Stimulated activated CD4-positive, alpha-beta T cell treated with anti-CD3 and anti-CD28 coated beads, Interleukin-12 subunit alpha, Interleukin-12 subunit beta, amount 100 ng/mL, for 4 hours (primary cell): ENCODE data around the gene LIMS2.

Source experiments
- DNase-seq: peaks from one replicate; pipeline ENCODE4 v3.0.0-alpha.2; 2020

Gene LIMS2

GRCh38 chr2:127619203-127619590, 56.1 kb downstream of the LIMS2 start:
- DNase-seq = no peak

- DNase-seq = no peak
These were observed 56.7 kb downstream of the LIMS2 start for GRCh38 chr2:127618551-127619202.

DNA sequence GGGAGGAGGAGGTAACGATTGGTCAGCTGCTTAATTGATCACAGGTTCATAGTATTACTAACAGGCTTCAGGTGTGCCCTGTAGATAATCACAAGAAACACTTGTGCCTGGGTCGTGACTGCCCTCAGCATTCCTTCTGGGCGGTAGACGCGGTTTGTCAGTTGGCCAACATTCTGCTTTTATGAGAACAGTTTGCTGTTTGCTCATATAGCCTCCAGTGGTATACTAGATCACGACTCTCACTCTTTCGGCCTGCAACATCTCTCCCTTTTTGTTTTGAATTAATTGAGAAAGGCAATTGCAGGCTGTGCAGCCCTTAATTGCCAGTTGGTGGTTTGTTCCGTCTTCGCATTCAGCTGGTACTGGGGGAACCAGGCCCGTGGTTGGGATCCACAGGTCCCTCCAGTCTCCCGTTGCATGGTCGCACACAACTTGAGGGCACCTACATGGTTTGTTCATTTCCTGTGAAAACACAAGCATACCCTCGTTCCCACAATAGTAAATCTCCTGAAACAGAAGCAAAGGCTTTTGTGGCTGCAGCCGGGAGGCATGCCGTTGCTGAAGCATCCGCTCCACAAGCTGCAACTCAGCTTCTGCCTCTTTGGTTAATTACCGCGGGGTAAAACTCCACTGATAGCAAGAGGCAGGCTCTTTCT, 59.7 kb downstream of the LIMS2 start:
- no peak for DNase-seq

- DNase-seq = no peak
These were observed 60.6 kb downstream of the LIMS2 start for GRCh38 chr2:127614731-127615130.

DNA sequence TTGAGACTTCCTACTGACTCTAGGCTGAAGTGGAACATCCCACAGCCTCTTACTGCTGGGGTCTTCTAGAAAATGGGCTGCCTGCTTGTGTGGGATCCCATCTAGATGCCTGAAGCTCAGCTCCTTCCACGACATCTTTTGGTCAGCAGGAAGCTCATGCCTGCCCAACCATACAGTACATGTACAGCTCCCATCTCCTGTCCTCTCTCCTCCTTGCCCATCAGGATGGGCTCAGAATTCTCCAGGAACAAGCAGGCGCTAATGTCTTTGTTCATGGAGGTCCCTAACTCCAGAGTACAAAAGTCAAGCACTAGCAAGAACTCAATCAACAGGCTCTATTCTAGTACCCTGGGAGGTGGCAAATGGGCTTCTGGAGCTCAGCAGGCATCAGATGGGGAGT, 61.1 kb downstream of the LIMS2 start:
- no peak for DNase-seq

DNA sequence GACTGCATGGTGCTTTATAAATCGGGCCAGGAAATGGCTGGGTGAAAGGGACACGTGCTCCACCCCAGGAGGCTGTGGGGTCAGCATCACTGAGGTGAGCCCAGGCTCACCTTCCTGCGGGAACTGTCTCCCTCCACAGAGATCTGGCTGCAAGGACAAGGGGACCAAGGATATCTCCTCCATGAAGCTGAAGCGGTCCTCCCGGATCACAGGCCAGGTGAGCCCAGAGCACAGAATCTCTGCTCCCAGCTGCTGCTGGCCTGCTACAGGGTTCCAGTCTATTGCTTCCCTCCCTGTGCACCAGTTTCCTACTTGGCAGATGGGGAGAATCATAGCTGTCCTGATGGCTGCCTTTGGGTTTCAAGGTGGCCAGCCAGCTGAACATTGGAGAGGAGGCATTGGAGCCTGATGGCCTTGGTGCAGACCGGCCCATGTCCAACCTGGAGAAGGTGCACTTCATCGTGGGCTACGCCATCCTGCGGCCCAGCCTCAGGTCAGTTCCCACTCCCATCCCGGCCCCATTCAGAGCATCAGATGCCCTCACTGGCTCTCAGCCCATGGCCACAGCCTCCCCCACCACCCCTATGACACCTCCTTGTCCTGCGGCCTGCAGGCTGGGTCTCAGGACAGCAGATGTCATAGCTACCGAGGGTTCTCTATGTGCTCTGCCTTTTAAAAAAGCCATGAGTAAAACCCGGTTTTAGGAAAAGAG, 63.1 kb downstream of the LIMS2 start:
- DNase-seq = no peak

DNA sequence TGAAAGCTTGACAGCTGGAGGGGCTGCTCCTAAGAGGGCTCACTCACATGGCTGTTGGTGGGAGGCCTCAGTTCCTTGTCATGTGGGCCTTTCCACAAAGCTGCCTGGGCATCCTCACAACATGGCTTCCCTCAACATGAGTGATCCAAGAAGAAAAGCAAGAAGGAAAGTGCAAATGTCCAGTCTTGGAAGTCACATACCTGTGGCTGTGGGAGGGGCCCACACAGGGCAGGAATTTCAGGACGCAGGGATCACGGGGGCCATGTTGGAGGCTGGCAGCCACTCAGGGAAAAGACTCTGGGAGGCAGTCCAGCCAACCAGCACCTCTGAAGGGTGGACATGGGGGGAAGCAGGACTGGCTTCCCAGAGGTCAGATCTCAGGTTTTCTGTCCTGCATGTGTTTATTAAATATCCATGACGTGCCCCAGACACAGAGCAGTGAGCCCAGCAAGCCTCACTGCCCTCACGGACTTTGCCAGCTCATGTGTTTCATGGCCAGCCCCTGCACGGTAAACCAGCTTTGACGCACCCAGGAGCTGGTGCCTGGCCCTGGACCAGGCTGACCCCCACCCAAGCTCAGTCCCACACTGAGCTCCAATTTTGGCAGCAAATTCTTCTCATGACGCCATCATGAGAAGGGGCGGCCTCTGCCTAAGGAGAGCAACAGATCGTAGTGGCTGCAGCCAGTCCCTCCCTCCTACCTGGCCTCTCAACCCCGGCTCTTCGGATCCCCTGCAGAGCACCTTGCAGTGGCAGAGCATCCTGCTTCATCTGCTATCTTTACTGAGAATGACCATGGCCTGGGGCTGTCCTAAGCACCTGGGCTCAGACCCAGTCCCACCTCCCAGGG, 64.0 kb downstream of the LIMS2 start:
- DNase-seq = no peak

DNA sequence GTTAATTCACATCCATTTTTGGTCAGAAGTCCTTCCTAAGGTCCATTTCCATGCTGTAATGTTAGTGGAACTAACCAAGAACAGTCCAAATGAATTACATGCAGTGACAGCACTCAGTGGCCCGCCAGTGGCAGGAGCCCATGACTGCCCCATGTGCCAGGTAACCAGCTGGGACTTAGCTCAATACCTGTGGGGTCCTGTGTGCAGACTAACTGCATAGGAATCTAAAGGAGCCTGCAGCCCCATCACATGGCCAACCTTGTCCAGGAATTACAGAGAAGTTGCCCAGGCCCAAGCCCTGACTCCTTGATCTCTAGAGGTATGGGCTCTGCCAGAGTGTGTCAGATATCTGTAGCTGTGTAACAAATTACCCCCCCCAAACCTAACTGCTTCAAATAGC, 64.8 kb downstream of the LIMS2 start:
- DNase-seq = no peak

DNA sequence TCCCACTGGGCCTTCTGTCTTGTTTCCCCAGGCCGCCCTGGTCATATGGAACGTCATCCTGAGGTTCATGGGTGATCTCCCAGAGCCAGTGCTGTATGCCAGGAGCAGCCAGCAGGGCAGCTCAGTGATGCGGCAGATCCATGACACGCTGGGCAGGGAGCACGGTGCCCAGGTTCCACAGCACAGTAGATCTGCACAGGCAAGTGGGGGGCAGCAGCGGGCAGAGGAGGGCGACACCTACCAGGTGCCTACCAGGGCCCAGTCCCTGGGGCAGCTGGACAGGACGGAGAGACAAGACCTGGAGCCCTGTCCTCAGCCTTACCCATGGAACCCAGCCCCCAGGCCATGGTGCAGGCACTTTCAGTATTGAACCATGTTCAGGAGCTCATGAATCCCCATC, 65.5 kb downstream of the LIMS2 start:
- no peak for DNase-seq

GRCh38 chr2:127609031-127609751, 66.1 kb downstream of the LIMS2 start:
- DNase-seq = no peak

DNA sequence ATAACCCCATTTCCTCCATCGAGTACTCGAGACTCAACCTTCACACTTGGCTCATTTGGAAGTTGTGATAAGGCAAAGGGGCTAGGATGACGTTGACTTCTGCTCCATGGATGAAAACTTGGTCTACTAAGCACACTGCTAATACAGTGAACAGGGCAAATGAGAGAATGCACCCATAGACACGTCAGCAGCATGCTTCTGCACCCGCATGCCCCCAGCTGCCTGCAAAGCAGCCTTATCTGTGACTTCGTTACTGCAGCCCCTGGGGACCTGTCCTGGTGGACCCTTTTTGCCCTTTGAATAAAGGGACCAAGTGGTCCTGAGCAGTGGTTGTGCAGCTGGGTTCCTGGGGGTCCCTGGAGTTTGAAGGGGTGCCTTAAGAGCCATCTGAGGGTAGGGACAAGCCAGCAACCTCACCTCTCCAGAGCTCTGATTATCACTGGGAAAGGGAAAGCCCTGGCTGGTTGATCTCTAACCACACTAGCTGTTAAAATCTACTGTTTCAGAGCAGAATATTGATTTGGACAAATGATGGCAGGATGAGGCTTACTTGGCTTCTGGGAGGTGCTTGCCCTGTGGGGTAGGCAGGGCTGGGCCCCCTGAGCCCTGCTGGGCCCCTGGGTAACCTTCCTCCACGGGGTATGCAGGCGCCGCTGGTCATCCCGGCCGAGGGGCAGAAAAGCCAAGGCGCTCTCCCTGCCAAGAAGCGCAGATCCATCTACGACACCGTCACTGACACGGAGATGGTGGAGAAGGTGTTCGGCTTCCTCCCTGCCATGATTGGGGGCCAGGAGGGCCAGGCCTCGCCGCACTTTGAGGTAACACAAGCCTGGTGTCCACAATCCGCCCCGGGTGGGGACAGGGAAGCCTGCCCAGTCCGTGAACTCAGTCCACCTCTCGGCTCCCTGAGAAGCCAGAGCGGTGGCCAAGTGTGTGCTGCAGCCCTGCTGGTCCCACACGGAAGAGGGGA, 67.0 kb downstream of the LIMS2 start:
- no peak for DNase-seq

DNA sequence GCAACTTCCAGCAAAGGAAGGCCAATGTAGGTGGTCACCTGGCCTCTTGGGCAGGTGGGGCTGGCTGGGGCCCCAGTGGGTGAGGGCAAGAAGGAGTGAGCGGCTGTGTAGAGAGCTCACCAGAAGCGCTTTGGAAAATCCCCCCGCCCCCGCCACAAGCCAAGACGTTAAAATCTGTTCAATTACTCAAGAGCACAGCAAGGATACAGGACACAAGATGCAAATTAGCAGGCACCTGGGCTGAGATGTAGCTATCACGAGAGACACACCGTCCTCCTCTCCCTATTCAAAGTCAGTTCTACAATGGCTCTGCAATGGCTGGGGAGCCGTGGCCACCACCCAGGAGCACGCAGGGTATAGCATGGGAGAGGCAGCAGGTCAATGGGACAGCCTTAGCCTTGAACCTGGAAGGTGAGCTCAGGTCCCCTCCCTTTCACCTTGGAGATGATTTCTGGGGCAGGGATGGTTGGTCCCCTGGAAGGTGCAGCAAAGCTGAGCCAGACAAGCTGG, 67.9 kb downstream of the LIMS2 start:
- no peak for DNase-seq

- DNase-seq = no peak
These were observed 68.5 kb downstream of the LIMS2 start for GRCh38 chr2:127606625-127607398.

GRCh38 chr2:127605691-127606263, 69.6 kb downstream of the LIMS2 start:
- DNase-seq = no peak

GRCh38 chr2:127604986-127605385, 70.3 kb downstream of the LIMS2 start:
- DNase-seq = no peak

DNA sequence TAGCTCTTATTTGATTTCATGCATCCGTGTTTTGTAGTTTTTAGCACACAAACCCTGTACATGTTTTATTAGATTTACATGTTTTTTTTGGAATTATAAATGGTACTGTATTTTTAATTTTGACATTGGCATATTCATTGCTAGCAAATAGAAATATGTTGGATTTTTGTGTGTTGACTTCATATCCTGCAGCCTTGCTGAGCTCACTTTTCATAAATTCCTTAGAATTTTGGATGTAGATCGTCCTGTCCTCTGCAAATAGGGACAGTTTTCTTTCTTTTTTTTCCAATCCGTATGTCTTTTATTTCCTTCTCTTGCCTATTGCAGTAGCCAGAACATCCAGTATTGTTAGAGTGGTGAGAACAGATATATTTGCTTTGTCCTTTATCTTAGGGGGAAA, 76.1 kb downstream of the LIMS2 start:
- no peak for DNase-seq

- no peak for DNase-seq
These were observed 76.6 kb downstream of the LIMS2 start for GRCh38 chr2:127598711-127599110.

GRCh38 chr2:127597984-127598380, 77.3 kb downstream of the LIMS2 start:
- no peak for DNase-seq

DNA sequence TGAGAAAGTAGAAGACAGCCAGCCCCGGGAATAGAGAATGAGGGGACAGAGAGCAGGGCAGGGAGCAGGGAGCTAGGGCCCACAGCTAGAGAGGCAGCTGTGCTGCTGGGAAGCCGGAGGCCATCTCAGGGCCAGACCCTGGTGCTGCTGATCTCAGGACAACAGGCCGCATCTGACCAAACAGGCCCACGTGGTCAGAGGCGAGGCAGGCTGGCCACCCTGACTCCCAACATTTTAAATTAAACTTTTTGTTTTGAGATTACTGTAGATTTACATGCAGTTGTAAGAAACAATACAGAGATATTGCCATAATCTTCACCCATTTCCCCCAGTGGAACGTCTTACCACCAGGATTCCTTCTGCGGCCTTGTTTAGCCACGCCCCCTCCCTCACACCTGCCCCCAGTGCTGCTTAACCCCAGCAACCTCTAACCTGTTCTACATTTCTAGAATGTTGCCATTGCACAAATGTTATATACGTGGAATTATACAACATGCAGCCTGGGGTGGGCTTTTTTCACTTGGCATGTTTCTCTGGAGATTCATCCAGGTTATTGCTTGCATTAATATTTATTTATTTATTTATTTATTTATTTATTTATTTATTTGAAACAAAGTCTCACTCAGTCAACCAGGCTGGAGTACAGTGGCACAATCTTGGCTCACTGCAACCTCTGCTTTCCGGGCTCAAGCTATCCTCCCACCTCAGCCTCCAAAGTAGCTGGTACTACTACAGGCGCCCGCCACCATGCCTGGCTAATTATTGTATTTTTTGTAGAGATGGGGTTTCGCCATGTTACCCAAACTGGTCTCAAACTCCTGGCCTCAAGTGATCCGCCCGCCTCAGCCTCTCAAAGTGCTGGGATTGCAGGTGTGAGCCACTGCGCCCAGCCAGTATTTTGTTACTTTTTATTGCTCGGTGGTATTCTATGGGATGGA, 78.0 kb downstream of the LIMS2 start:
- no peak for DNase-seq
